Measurements from ENCODE around the gene SUSD4. TPM values are rescaled to one million over a fixed set of nuclear protein-coding genes. Genes with fewer than 3 reads are reported as not detected.

Gene SUSD4
- total and polyA plus RNA-seq, 9 of the 15 experiments (the other 6 are each of a cell fraction or from before 2014, with no cell fraction given) = 0.06 to 1.7 (median 0.09) TPM; not detected in 4

- TF ChIP-seq RERE (CRISPR knock-in tag; IDR thresholded peaks at IDR 0.05; ENCODE audit: borderline replicate concordance) (no peak), IFI16 (CRISPR knock-in tag; IDR thresholded peaks at IDR 0.05) (no peak), ZNF224 (CRISPR knock-in tag; IDR thresholded peaks at IDR 0.05) (no peak), ATF3 (IDR thresholded peaks at IDR 0.05) (peak; percentile 74), ATF3 (CRISPR knock-in tag; conservative IDR thresholded peaks at IDR 0.05) (no peak), CTBP1 (IDR thresholded peaks at IDR 0.05; ENCODE audit: borderline replicate concordance) (peak; percentile 88; the same call in 1 of the 2 replicates), ATF4 (CRISPR knock-in tag; IDR thresholded peaks at IDR 0.05) (no peak), ZNF354B (CRISPR knock-in tag; IDR thresholded peaks at IDR 0.05) (no peak), GATAD2A (IDR thresholded peaks at IDR 0.05) (no peak), RFX7 (CRISPR knock-in tag; IDR thresholded peaks at IDR 0.05) (no peak), TCF3 (CRISPR knock-in tag; IDR thresholded peaks at IDR 0.05) (peak; percentile 34; the same call in 1 of the 2 replicates), EGR1 (conservative IDR thresholded peaks at IDR 0.05) (no peak), LCOR (CRISPR knock-in tag; IDR thresholded peaks at IDR 0.05) (no peak; the same call in 1 of the 2 replicates), AFF1 (IDR thresholded peaks at IDR 0.05; ENCODE audit: low read depth in 1 of 2, partially characterized antibody in 2 of 2) (peak in 1 of 2 experiments; percentile 13), RBM17 (IDR thresholded peaks at IDR 0.05; ENCODE audit: borderline replicate concordance, low read depth, low read length) (no peak), ZBTB7A (IDR thresholded peaks at IDR 0.05; ENCODE audit: borderline replicate concordance, control insufficient read depth, low read depth, low read length) (no peak), SRSF3 (IDR thresholded peaks at IDR 0.05; ENCODE audit: insufficient read depth, low read length) (no peak)
Observed at GRCh38 chr1:223244366-223245103, 119.4 kb downstream of the SUSD4 start (continued).

Data from K562 (cell line).